AG08395 (cell line): ENCODE results near the gene CSAD.
"Not testable (repeated sequence)": the region's sequence is repeated elsewhere in the genome, so short reads cannot be mapped to it uniquely, and the experiment has no call there.

ENCODE experiments used
- DNase-seq: peaks from one replicate; pipeline ENCODE4 v3.0.0; 2012; ENCODE audit warnings: mixed read lengths, low spot score

CSAD gene

DNA sequence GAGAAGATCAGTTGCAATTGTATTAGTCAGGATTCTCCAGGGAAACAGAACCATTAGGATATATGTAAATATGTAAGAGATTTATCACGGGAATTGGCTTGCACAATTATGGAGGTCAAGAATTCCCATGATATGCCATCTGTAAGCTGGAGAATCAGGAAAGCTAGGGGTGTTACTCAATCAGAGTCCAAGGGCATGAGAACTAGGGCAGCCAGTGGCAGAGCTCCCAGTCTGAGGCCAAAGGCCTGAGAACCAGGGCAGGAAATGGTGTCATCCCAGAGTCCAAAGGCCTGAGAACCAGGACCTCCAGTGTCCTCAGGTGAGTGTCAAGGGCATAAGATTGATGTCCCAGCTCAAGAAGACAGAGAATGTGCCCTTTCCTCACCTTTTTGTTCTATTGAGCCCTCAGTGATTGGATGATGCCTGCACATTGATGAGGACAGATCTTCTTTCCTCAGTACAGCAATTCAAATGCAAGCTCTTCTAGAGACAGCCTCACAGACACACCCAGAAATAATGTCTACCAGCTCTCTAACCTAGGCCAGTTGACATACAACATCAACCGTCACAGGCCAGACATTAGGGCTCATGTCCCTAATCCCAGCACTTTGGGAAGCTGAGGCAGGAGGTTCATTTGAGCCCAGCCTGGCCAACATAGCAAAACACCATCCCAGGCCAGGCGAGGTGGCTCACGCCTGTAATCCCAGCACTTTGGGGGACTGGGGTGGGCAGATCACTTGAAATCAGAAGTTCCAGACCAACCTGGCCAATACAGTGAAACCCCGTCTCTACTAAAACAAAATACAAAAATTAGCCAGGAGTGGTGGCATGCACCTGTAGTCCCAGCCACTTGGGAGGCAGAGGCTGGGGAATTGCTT, 35.1 kb downstream of the CSAD start:
- DNase-seq = peak; percentile 30

DNA sequence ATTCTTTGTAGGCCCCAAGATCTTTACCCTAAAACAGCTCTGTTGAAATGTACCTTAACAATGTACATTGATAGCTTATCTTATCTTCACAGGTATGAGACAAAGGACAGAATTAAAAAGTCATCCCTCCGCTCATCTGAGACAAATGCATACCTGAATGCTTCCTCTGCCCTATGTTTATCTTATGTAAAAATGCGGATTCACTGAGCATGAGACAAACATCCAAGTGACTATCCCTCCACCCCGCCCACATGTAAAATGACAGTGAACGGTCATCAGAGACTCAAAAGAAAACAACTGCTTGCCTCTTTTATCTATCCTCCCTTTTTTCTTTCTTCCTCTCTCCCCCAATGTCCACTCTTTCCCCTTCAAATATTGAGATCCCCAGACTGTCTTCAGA, 37.4 kb downstream of the CSAD start:
- DNase-seq = no peak

DNA sequence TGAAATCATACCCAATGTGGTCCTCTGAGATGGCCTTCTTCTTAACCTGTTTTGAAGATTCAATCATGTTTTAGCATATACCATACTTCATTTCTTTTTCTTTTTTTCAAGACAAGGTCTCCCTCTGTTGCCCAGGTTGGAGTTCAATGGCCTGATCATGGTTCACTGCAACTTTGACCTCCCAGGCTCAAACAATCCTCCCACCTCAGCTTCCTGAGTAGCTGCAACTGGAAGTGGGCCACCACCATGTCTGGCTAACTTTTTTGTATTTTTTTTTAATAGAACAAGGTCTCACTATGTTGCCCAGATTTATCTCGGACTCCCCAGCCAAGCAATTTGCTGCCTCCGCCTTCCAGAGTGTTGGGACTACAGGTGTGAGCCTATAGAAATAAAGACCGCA, 47.0 kb downstream of the CSAD start:
- no peak for DNase-seq

DNA sequence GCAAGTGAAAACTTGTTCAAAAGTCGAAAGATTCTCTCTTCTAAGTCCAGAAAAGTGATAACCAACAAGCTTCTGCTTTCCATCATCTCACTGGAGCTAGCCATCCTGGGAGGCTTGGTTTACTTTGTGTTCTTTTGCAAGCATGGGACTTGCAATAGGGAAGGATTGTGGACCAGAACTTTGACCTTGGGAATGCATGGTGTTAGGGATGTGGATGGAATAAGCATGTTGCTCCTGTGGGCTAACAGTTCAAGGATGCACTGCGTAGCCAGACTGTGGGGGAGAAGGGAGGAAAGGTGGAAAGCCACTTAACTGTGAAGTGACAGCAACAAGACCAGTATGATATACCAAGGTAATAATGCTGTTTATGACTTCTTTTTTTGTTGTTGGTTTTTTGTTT, 48.9 kb downstream of the CSAD start:
- no peak for DNase-seq

DNA sequence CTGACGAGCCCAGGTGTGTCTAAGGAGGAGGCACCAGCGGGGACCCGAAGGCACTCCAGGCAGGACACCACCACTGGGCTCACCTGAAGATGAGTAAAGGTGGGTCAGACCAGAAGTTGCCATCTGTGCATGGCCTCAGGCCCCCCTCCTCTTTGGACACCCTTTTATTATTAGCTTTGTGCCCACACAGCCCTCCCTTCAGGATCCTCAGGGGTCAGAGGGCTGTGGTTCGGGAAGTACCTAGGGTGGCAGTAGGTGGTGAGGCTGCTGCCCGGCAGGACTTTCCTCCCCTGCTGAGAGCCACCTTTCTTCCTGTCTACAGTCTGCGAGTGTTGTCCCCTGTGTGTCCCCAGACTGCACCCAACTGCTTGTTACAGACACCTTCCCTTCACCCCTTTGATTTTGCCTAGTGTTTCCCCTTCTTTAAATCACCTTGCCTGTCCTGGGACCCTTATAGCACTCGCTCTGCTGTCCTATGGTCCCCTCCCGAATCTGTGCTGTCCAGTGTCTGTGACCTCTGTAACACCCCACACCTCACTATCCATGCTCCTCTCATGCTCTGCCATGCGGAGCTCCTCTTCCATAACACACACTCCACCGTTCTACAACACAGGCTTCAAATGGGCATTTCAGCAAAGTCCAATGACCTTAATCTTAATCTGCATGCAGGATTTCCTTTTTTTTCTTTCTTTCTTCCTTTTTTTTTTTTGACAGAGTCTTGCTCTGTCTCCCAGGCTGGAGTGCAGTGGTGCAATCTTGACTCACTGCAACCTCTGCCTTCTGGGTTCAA, 51.8 kb downstream of the CSAD start:
- no peak for DNase-seq

DNA sequence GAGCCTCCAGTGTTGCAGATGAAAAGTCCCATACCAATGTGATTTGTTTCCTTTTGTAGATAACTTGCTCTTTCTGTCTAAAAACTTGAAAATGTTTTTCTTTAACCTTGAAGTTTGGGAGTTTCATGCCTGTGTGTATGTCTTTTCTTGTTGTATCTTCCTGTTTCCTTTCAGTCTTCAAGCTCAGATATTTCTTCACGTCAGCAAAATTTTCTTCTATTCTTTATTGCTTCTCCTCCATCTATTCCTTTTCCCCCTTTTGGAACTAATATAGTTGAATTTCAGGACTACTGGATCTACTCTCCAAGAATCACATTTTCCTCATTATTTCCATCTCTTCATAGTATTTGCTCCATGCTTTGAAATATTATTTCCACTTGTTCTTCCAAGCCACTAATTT, 53.6 kb downstream of the CSAD start:
- DNase-seq = no peak

DNA sequence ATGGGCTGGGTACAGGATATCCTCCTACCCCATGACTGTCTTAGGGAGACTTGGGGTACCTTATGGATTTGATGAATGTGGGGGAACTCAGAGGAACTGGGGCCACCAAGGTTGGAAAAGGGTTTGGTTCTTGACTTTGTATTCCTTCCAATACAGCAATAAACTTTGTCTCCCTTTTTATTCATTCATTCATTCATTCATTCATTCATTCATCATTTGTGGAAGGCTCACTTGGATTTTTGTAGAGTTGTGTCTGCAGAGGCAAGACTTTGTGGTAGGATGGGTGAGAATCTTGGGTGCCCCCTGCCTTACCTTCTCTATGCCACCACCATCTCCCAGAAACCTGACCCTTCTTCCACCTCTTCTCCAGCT, 56.4 kb downstream of the CSAD start:
- no peak for DNase-seq

DNA sequence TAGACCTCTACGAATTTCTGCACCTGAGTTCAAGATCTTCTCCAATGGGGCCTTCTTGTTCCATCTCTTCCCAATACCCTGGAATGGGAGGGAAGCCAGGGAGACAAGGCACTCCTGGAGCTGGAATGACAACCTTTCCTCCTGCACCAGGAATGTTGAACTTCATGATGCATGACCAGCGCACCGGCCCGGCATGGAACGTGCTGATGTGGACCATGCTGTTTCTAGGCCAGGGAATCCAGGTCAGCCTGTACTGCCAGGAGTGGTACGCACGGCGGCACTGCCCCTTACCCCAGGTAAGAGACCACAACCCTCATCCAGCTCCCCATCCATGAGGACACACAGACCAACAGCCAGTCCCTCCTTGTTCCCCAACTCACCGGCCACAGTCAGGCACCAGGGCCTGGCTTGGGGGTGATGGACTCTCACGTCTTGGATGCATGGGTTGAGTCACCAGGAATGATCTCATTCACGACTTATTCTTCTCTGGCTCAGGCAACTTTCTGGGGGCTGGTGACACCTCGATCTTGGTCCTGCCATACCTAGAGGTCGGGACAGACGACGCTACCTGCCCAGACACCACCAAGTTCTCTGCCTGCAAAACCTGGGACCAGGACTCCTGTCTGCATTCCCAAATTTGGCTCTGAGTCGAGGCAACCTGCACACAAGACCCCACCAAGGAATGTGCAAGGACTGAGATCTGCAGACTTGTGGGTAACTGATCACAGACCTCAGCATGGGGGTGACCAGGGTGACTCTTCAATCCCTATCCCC, 57.0 kb downstream of the CSAD start:
- DNase-seq = peak; percentile 78

DNA sequence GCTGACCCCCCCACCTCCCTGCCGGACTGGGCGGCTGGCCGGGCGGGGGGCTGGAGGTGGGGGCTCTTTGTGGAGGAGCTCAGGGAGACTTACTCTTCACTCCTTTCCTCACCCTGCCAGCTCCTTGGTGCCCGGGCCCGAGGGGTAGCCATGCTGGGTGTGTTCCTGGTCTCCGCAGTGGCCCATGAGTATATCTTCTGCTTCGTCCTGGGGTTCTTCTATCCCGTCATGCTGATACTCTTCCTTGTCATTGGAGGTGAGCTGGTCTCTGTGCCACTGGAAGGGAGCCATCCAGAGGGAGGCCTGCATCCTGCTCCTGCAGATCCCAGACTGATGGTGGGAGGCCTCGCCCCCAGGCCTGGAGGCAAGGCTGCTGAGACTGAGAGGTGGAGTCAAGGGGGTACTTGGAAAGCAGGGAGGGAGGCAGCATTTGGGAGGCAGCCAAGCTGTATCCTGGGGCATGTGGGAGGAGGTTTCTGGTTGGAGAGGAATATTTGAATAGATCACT, 57.7 kb downstream of the CSAD start:
- DNase-seq = no peak

DNA sequence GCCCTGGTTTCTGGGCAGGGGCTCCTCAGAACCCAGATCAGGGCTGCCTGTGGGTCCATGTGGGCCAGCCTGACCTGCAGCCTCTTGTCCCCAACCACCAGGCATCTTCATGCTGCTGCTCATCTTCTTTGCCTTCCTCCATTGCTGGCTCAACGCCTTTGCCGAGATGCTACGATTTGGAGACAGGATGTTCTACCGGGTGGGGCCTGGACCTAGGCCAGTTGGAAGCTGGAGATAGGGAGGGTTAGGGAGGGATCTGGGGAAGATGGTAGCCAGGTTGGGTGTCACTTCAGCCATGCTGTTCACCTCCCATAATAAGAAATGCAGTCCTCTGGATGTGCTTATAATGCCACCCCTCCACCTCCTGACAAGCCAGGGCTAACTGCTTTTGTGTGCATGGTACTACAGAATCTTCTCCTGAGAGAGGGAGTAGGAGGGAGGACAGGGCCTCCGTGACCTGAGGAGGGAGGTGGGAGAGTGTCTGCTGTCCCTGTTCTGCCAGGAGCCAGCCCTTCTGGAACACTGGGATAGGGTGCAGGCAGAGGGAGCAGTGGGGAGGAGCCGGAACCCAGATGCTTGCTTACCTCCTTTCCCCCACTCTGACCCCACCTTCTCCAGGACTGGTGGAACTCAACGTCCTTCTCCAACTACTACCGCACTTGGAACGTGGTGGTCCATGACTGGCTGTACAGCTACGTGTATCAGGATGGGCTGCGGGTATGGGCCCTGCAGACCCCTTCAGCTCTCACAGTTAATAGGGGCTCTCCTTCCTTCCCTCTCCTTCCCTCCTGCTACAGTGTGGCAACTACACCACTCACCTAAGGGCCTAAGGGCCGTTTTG, 59.8 kb downstream of the CSAD start:
- DNase-seq = no peak

DNA sequence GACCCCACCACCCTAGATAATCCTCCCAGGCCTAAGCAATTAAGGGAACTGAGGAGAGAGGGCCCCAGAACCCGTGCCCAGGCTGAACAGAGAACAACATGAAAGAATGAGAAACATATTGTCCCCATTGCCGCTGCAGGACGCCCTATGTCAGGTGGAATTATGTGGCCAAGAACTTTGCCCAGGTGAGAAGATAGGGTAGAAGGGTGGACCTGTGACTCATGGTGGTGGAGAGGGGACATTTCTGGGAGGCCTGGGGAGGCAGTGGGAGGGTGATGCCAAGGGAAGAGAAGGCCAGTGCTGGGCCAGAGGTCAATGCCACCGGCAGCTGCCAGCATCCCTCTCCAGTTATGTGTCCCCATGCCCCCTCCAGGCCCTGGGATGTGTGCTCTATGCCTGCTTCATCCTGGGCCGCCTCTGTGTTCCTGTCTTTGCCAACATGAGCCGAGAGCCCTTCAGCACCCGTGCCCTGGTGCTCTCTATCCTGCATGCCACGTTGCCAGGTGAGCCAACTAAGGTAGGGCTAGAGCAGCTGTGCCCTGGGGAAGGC, 61.9 kb downstream of the CSAD start:
- DNase-seq = no peak

DNA sequence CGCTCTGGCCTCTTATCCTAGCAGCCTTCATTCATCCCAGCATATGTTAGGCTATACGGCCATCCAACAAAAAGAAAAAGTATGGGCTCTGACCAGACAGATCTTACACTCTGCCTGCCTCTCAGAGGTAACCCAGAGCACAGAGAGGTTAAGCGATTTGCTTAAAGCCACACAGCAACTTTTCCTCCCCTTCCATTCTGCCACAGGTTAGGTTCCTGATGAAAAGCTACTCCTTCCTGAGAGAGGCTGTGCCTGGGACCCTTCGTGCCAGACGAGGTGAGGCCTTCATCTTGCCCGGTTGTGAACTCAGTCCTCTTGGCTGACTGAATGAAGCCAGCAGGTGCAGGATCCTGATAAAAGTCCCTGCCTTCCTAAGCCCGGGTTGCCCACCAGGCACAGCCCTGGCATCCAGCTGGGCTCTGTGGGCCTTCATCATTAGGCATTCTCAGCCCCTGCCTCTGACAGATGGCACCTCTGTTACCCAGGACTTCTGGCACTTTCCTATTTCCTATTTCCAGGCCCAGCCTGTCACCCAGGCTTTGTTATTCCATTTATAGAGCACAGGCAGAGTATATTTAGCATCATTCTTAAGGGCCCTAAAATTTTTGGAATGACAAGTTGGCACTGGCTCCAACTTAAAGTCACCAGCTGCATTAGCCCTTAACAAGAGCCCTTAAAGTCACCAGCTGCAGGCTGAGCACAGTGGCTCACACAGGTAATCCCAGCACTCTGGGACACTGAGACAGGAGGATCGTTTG, 64.7 kb downstream of the CSAD start:
- DNase-seq = no peak

DNA sequence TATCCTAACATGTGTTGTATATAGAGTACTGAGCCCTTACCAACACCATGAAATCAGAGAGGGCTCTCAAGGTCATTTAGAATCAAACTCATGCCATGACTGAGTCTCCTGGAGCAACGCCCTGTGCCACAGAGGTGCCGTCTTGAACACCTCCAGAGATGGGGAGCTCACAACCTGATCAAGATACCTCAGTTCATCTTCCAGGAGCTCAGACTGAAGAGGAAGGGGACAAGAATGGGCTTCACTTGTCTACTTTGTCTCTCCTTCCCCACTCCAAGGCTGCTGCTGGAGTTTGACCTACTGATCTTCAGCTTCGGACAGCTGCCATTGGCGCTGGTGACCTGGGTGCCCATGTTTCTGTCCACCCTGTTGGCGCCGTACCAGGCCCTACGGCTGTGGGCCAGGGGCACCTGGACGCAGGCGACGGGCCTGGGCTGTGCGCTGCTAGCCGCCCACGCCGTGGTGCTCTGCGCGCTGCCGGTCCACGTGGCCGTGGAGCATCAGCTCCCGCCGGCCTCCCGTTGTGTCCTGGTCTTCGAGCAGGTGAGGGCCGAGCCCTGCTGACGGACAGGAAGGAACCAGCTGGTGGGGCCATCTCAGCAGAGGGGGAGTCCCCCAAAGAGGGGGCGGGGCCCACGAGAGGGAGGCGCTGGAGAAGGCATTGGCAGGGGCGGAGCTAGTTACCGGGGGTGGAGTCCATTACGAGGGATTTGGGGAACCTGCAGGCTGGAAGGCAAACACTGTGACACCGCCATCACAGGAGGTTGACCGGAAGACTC, 65.4 kb downstream of the CSAD start:
- DNase-seq = no peak

DNA sequence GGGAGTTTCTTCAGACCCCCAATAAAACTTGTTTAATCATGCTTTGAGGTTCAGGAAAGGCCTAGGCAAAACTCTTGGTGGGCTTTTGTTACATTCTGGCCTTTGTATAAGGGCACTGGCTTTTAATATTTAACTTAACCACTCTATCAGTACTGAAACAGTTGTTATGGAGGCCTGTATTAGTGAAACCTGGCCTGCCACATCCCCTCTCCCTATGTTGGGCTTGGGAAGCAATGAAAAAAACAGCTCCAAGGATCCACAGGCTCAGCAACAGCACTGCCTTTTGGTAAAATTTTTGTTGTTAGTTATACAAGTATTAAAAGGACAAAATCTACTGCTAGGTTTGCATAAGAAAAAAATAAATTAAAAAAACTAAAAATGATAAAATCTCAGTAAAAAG, 66.8 kb downstream of the CSAD start:
- DNase-seq = no peak

DNA sequence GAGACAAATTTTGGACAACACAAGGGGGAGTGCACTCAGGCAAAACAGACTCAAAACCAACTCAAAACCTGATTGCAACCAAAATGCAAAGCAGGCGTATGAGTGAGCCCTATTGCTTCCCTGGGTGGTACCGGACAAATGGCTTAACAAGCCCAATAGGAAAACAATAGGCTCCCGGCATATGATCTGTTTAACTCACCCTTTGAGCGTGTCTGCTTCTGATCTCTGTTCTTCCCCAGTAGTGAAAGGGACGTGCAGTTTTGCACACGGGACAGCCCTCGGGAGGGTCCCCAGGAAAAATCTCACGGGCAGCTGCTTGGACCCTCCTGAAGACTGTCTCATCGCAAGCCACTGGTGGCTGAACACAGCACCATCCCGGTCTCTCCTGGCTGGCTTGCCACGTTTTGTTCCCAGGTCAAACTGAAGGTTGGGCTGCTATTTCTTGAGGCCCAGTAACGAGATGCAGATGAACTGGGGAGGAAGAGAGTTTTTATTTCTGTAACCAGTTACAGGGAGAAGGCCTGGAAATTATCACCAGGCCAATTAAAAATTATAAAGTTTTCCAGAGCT, 67.5 kb downstream of the CSAD start:
- DNase-seq = no peak

DNA sequence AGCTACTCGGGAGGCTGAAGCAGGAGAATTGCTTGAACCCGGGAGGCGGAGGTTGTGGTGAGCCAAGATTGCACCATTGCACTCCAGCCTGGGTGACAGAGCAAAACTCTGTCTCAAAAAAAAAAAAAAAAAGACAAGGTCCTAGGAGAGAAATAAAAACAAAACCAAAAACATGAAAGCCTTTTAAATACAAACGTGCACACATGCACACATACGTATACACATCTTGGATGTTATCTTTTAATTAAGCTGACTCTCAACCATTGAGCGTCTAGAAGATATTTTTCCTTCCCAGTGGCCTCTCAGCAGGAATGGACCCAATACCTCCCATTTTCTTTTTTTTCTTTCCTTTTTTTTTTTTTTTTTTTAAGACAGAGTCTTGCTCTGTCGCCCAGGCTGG, 68.3 kb downstream of the CSAD start:
- not testable (repeated sequence) for DNase-seq
